SKM-1 (cell line): ENCODE data around the gene KCNS1.
"Not testable (repeated sequence)": the region's sequence is repeated elsewhere in the genome, so short reads cannot be mapped to it uniquely, and the experiment has no call there.

Source experiments
- DNase-seq: peaks from one replicate; lab custom pipeline; 2025; ENCODE audit not compliant: unreplicated experiment; lab: John Stamatoyannopoulos, UW

The KCNS1 gene, protein sequence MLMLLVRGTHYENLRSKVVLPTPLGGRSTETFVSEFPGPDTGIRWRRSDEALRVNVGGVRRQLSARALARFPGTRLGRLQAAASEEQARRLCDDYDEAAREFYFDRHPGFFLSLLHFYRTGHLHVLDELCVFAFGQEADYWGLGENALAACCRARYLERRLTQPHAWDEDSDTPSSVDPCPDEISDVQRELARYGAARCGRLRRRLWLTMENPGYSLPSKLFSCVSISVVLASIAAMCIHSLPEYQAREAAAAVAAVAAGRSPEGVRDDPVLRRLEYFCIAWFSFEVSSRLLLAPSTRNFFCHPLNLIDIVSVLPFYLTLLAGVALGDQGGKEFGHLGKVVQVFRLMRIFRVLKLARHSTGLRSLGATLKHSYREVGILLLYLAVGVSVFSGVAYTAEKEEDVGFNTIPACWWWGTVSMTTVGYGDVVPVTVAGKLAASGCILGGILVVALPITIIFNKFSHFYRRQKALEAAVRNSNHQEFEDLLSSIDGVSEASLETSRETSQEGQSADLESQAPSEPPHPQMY

DNA sequence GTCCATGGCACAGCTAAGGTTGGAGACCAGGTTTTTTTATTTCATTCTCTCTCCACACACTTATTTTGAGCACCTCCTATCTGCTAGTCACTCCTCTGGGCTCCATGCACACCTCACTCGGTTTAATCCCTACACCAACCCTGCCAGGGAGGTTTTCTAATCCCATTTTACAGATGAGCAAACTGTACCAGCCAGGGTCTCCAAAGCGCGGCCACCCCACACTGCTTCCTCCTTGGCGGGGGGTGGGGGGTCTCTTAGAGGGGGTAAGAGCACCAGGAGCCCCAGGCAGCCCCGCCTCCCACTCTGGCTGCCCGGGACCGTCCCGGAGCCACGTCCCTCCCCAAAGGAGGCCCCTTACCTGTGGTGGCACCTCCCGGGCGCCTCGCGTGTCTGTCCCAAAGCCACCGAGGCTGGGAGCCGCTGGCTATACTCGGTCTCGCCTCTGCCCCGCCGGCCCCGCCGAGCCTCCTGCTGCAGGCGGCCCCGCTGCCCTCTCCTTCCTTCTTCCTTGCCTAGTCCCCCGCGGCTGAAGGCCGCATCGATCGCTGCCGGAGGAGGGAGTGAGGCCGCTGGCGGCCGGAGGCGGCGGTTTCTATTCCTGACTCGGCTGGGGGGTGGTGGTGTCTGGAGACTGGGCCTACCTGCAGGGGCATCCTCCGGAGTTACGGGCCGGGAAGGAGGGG is at the start of gene KCNS1:
TSS of gene KCNS1 (minus strand) at position 565 of the 683 bp plus-strand sequence. CDS start 1,891 bp downstream, outside the sequence.
- DNase-seq = no peak

DNA sequence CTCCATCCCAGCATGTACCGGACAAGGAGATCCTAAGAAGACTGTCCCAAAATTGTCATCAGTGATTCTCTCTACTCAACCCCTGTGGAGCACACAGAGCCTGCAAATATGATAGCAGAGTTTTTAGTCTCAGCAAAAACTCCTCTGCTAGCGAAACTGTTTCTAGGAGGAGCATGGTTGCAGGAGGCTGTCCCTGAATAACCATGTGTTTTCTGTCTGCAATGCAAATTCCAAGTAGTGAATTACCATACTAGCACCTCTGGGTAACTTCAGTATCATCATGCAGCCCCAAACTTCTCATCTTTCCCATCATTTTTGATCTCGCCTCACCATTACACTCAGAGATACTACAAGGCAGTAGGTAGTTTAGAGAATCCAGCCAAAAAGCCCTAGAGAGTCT is 48.1 kb upstream of the KCNS1 start:
- no peak for DNase-seq

DNA sequence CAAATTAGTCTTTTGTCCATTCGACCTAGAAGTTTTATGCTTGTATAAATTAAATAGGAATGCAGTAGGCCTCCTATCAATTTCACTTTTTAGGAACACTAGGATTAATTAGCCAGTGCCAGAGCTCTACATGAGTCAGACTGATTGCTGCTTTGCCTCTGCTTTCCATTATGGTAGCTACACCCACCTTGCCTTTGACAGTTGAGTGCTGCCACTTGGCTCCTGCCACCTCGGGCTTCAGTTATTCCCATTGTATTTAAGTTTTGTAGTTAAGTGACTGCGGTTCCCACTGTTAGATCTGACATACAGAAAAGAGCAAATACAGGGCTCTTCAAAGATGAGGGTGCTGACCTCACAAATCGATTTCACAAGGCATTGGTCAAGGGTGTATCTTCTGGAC is 39.9 kb upstream of the KCNS1 start:
- no peak for DNase-seq

DNA sequence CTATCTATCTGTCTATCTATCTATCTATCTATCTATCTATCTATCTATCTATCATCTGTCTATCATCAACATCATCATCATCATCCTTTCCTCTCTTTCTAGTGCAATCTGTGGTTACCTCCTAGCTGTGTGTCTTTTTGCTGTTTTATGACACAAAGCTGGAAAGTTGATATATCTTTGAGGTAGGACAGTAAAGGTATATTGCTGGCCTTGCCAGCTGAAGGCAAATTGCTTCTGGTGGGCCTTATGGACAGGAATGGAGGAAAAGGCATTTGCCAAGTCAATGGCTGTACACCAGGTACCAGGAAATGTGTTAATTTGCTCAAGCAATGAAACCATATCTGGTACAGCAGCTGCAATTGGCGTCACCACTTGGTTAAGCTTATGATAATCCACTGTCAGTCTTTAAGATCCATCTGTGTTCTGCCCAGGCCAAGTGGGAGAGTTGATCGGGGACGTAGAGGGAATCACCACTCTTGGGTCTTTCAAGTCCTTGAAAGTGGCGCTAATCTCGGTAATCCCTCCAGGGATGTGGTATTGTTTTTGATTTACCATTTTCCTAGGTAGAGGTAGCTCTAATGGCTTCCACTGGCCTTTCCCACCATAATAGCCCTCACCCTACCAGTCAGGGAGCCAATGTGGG is 38.9 kb upstream of the KCNS1 start:
- DNase-seq = not testable (repeated sequence)

DNA sequence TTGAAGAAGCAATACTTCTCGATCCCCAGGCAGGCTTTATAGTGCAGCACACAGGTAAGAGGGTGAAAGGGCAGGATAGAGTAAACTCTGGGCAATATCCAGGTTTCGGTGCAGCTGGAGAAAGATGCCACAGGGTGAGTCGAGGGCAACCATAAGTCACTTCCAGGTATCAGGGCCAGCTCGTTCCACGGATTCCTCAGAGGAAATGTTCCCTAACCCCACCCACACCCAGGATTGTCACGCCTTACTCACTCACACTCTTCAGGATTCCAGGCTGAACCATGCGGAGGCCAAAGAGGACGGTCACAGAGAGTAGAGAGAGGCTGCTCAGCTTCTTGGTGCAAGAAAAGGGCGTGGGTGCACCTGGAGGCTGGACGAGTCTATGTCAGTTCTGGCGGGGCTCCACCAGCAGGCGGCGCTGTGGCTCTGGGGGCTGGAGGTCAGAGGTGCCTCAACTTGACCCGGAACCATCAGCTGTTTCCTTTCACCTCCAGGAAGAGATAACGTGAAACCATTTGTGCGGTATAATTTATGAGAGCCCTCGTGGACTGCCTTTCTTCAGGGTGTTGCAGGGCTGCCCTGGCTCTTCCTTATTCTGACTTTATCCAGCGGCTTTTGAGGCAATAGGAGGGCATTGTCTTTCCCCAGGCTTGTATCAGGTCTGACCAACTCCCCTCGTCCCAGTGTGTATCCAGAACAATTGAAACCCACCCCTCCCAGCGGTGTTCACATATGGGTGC is 37.8 kb upstream of the KCNS1 start:
- DNase-seq = peak; percentile 31

DNA sequence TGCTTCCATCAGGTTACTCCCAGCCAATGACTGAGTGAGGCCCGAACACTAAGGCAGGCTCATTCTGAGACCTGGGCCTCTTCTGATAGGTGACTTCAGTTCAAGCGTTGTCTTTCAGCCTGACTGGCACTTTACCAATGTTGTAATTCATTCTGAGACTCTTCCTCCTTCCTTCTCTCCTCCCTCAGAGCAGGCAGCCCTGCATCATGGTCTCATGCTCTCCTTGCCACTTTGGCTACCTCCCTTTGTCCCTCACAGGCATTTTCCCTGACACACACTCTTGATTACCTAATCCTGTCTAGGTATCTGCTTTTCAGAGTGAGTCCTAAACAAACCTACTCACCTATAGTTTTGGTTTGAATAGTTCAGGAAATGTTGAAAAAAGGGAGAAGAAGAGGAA is 36.0 kb upstream of the KCNS1 start:
- no peak for DNase-seq

DNA sequence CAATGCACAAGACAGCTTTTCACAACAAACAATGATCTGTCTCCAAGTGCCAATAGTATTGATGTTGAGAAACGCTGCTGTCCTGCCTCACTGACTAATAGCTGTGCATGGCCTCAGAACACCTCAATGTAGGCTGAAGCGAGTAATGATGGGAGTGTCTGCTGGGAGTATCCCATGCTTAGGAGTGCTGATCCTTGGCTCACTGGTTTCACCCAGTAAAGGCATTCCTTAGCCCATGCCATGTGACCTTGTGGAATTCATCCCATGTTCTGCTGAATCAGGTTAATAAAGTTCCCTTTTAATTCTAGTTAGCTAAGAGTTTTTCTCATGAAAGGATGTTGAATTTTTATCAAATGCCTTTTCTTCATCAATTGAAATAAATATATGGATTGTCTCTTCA is 27.2 kb upstream of the KCNS1 start:
- DNase-seq = no peak

DNA sequence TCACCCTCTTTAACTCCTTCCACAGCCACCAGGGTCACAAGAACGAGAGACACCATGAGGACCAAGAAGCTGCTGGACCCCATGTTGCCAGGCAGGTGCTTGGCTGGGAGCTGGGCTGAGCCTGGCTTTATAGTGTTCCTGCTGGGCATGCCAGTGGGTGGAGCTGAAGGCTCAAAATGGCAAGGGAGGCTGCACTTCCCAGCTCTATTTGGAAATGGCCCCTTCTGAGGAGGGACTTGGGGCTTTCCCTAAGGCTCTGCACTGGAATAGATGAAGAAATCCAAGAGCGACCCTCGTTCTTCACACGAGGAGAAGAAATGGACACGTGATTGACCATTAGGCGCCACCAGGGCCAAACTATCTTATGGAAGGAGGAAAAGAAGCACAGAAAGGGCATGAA is 23.4 kb upstream of the KCNS1 start, which contains the start of gene WFDC12:
TSS of gene WFDC12 (minus strand) at position 101 of the 400 bp plus-strand sequence. CDS start at position 83, 18 bp downstream.
- no peak for DNase-seq

DNA sequence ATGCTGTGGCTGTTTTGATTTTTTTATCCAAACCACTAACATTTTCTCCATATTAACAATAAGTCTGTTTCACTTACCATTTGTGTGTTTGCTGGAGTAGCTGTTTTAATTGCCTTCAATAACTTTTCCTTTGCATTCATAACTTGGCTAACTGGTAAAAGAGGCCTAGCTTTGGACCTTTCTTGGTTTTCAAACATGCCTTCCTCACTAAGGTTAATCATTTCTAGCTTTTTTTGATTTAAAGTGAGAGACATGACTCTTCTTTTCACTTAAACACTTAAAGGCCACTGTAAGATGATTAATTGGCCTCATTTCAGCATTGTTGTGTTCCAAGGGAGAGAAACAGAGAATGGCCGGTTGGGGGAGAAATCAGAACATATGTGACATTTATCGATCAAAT is 20.5 kb upstream of the KCNS1 start:
- DNase-seq = no peak

DNA sequence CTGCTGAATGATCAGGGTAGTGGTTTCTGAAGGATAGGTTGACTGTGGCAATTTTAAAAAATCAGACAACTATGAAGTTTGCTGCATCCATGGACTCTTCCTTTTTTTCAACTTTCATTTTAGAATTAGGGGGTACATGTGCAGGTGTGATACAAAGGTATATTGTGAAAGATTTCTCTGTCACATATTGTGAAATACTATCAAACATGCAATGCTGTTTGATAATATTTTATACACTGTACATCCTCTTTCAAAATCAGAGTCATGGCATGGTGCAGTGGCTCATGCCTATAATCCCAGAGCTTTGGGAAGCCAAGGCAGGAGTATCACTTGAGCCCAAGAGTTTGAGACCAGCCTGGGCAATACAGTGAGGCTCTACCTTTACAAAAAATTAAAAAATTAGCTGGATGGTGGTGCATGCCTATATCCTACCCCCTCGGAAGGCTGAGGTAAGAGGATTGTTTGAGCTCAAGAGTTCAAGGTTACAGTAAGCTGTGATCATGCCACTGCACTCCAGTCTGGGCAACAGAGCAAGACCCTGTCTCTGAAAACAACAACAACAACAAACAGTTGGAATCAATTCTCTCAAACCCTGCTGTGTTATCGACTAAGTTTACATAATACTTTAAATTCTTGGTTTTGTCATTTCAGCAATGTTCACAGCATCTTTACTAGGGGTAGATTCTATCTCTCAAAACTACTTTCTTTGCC is 18.8 kb upstream of the KCNS1 start:
- DNase-seq = no peak

DNA sequence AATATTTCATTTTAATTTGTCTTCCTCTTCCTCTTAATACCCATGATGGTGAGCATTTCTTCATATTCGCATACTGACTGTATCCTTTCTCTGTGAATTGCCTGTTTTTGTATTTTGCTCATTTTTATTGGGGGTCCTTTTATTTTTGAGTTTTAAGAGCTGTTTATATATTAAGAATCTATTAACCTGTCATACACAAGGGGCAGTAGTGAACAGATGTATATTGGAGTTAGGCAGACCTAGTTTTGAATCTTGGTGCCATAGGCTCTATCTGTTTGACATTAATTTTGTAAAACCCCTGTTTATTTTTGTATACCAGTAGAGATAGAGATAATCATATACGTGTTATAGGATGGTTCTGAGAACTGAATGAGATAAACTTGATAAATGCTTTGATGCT is 17.1 kb upstream of the KCNS1 start:
- no peak for DNase-seq

DNA sequence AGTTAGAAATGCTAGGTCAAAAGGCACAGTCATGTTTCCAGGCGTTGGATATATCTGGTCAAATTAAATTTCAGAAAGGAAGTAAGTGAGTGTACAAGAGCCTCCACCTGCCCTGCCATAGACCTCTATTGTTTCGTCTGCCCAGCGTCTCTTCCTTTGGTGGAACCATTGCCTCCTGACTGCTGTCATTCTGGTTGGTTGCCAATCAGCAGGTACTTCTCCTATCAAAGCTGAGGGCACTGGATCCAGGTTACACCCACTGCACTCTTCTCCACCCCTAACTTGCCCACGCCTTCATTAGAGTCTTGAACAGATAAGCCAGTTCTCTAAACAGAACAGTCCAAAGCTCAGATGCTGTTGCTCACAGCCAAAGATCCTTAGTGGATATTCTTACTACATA is 16.7 kb upstream of the KCNS1 start:
- DNase-seq = no peak

DNA sequence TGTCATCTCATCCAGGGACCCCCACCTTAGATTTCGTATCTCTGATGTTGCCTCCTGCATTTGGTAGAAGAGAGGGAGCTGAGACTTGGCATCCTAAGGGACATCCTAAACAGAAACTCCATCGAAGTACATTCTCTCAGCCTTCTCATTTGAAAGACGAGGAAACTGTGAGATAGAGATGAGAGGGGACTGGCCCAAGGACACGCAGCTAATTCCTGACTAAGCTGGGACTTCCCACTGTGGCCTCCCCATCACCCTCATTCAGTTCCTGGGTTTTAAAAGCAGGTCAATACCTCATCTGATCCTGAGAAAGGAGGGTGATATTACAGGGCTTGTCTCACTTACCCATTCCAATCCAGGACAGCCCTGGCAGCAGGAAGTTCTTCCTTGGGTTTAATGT is 14.9 kb upstream of the KCNS1 start:
- DNase-seq = no peak

DNA sequence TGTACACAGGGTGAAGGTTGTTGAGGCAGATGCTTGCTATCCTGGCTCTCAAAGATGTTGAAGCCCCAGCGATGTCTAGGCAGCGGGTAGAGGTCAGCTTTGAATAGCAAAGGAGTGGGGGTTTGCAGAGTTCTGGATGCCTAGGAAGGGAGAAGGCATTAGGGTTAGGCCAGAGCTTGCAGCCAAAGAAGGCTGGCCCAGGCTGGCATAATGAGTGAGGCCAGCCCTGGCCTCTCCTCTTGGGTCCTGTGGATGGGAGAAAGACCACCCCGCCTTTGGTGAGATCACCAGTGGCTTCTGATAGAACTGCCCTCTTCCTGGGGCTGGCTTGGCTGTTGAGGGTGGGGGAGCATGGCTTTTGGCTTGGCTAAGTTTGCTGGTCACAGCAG is 14.5 kb upstream of the KCNS1 start:
- DNase-seq = no peak

DNA sequence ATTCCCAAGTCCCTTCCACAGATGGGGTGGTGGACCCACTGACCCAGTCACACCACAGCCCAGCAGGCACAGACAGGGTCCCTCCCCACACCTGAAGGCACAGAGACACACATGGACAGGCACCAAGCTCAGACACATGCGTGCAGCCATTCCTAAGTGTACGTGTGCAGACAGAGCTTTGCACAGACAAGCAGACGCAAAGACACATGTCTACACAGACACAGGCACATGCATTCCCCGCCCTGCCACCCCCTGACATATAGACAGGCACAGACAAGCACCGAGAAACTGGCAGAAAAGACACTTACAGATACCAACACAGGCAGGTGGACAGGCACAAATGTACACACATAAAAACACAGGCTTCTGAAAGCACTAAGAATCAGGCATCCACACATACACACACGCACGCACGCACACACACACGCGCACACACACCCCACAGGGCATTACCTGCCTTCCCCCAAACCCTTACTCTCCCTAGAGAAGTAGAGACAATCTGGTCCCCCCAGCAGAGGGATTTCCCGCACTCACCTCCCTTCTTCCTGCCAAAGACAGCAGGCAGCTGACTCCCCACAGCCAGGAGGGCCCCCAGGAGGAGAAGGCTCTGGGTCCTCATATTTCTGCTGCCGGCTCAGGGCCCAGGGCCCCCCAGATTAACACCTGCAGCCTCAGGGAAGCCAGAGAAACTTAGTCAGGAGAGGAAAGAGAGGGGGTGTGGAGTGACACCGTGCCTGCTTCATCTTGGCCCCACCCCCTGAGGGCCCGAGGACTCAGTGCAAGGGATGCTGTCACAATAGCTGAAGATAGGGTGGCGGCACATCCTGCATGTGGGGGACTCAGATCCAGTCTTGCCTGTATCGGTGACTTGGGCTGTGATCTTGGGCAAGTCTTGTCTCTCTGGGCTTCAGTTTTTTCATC is 13.8 kb upstream of the KCNS1 start, which contains the start of gene WFDC5:
TSS of gene WFDC5 (minus strand) at position 710 of the 921 bp plus-strand sequence. CDS start at position 619, 91 bp downstream.
- DNase-seq = no peak

DNA sequence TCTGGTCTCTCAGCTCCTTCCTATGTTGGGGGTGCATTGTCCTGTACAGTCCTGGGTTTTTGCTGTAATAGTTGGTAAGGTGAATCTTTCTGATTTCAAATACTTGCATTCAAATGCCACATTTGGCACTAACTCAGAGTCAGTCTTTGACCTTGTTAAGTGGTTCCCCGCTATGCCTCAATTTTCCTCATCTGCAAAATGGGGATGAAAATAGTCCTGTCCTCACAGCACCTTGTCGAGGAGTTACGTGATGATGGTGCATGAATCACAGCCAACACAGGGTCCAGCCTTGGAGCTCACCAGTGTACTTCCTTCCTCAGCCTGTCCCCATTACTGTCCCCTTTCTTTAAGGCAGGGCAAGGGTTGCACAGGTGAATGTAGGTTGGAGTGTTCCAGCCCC is 12.9 kb upstream of the KCNS1 start:
- no peak for DNase-seq

DNA sequence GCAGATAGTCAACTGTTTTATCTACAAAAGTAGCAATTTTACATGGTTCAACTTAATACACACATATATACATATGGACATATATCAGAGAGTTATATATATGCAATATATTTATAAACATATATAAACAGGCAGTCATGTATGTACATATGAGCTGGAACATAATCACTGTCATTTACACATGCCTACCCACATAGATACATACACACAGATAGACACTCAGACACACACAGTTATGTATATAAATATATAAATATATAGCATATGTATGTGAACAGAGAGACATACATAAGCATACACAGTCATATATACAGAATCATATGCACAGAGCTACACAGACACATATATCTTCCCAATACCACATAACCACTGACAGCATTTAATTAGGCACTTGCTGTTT is 11.8 kb upstream of the KCNS1 start:
- no peak for DNase-seq

DNA sequence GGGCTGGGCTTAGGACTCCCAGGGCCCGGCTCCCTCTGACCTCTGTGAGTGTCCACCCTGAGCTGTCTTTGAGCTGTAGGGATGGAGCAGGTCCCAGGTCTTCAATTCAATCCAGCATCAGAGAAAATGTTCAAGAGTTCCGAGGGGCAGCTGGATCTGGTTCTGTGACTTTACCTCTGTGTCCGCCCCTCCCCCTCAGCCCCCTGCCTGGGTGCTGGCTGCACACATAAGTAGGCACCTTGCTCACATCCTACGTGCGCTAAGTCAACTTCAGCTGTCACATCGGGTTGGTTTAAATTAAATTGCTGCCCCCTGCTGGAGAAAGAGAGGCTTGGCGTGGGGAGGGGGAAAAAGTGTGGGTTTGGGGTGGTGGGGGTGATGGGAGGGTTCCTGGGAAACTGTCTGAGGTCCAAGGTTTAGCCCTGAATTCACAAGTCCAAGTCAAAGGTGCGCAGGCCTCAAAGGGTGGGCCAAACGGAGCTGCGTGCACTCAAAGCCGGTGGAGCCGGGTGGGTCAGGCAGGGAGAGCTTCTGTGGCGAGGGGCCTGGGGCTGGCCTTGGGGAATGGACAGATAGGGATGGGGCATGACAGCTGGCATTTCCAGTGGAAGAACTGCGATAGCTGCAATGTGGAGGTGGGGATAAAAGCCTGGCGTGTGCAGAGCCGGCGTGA is 11.0 kb upstream of the KCNS1 start:
- no peak for DNase-seq

DNA sequence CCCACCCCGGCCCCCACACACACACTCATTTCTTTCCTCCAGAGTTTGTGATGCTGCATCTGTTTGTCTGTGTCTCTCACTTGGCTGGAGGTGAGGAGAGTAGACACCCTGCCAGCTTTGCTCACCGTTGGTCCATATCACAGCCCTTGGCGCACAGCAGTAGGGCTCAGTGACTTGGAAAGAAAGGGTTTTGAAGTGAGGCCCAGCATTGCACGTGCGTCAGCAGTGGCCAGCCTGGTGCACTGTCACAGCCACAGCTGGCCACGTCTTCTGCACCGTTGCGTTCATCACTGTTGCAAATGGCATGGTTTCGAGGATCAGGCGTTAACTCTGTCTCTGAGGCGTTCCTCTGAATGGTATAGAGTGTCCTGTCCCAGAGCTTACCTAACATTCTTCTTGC is 10.4 kb upstream of the KCNS1 start:
- DNase-seq = no peak
